NCI-H345 treated with DMSO at 0.1 percent for 48 hours (cell line): ENCODE results near the gene LSP1.

Experiments
- DNase-seq: peaks from one replicate; lab custom pipeline; 2025; ENCODE audit not compliant: unreplicated experiment; lab: John Stamatoyannopoulos, UW

The LSP1 gene

GRCh38 chr11:1836011-1836945 lies 16.6 kb upstream of the LSP1 start:
- DNase-seq = no peak

GRCh38 chr11:1837171-1838076 lies 15.5 kb upstream of the LSP1 start:
- no peak for DNase-seq

- DNase-seq = no peak
These were observed 14.8 kb upstream of the LSP1 start for GRCh38 chr11:1838077-1838425.

- no peak for DNase-seq
These were observed 14.3 kb upstream of the LSP1 start, which contains the start of gene TNNI2 for GRCh38 chr11:1838426-1839144. Gene TNNI2, plus strand, starts transcription at chr11:1838981. Its CDS starts 716 bp downstream, at chr11:1839697.

- DNase-seq = no peak
These were observed 13.5 kb upstream of the LSP1 start for GRCh38 chr11:1839204-1839923.

GRCh38 chr11:1839924-1840779 lies 12.7 kb upstream of the LSP1 start:
- DNase-seq = no peak

GRCh38 chr11:1840780-1841480 lies 12.0 kb upstream of the LSP1 start:
- DNase-seq = no peak

GRCh38 chr11:1841511-1842148 lies 11.3 kb upstream of the LSP1 start:
- no peak for DNase-seq

- no peak for DNase-seq
These were observed 10.5 kb upstream of the LSP1 start for GRCh38 chr11:1842149-1843097.

- DNase-seq = no peak
These were observed 9.8 kb upstream of the LSP1 start for GRCh38 chr11:1843098-1843473.

- DNase-seq = no peak
These were observed 9.1 kb upstream of the LSP1 start for GRCh38 chr11:1843796-1844195.

- no peak for DNase-seq
These were observed 8.4 kb upstream of the LSP1 start for GRCh38 chr11:1844221-1845094.

- no peak for DNase-seq
These were observed 7.8 kb upstream of the LSP1 start for GRCh38 chr11:1845095-1845429.

GRCh38 chr11:1845561-1846452 lies 7.1 kb upstream of the LSP1 start:
- DNase-seq = no peak

- DNase-seq = no peak
These were observed 6.4 kb upstream of the LSP1 start for GRCh38 chr11:1846453-1846932.
